Stimulated activated CD4-positive, alpha-beta T cell treated with anti-CD3 and anti-CD28 coated beads, Interleukin-15, amount 100 ng/mL, for 24 hours (primary cell): Measurements from ENCODE around the gene LBR.

Experiments
- DNase-seq: peaks from one replicate; pipeline ENCODE4 v3.0.0-alpha.2; 2020

The LBR gene

DNA sequence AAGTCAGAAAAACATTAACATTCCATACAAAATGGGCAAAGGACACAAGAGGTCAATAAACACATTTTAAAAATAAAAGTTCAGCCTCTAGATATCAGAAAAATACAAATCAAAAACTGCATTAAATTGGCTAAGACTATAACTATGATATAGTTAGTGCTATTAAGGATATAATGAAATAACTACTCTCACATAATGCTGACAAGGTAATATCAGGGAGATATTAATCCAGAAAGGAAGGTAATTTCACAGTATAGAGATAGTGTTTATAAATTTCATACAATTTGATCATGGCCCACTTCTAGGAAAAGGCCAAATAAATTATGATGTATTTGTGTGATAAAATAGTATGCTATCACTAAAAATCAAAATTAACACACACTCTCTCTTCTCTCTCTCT, 61.8 kb downstream of the LBR start:
- no peak for DNase-seq

DNA sequence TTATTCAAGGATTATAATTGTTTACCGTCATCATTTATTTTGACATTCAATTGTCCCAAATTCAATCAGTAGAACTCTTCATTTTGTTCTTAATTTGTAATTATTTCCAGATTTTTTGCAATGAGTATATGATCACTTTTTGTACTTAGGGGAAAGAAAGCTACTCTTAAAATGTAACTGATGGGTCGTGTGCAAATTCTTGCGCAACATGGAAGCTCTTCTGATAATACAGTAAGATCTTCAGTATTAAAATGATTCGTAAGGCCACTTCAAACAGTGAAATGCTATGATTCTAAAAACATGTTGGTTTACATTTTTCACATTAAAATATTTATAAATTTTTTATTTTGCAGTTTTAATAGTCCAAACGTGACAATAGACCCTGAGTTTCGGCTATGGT, 63.4 kb downstream of the LBR start:
- DNase-seq: no peak

GRCh38 chr1:225362805-225363204, 65.0 kb downstream of the LBR start:
- DNase-seq: no peak

GRCh38 chr1:225361176-225361575, 66.7 kb downstream of the LBR start:
- DNase-seq: no peak

GRCh38 chr1:225360119-225360518, 67.7 kb downstream of the LBR start:
- no peak for DNase-seq

GRCh38 chr1:225355863-225356262, 72.0 kb downstream of the LBR start:
- no peak for DNase-seq

- no peak for DNase-seq
Observed at GRCh38 chr1:225354906-225355305, 72.9 kb downstream of the LBR start.
